SU-DHL-6 (cell line): ENCODE results near the gene SIGLEC7.

ENCODE experiments used
- H2AFZ ChIP-seq: fragments of 200-600 bp; sonication (generic); 2 replicates; pipeline ENCODE4 v1.6.1; 2014; ENCODE audit warnings: low read depth, mild to moderate bottlenecking, moderate library complexity, mixed read lengths, antibody characterized with exemption, low read length; ENCODE audit not compliant: severe bottlenecking
- H3F3A ChIP-seq: fragments of 200-600 bp; shearing (Covaris generic); 2 replicates; pipeline ENCODE4 v1.6.0; 2016; ENCODE audit warnings: antibody characterized with exemption, mild to moderate bottlenecking; ENCODE audit not compliant: insufficient read depth
- H3K27ac ChIP-seq: fragments of 200-600 bp; sonication (generic); 2 replicates; pipeline ENCODE4 v1.5.1; 2016; ENCODE audit warnings: low read depth, mild to moderate bottlenecking, low read length, moderate library complexity, mixed read lengths
- H3K27me3 ChIP-seq: fragments of 200-600 bp; sonication (generic), shearing (Covaris generic); 2 replicates; pipeline ENCODE4 v1.6.0; 2014; ENCODE audit warnings: mild to moderate bottlenecking, low read length
- H3K36me3 ChIP-seq: fragments of 200-600 bp; sonication (generic); 2 replicates; pipeline ENCODE4 v1.6.1; 2014; ENCODE audit warnings: mild to moderate bottlenecking, low read length, mixed read lengths
- H3K4me2 ChIP-seq: fragments of 300-600, 200-600 bp; shearing (Covaris generic), sonication (generic); 2 replicates; pipeline ENCODE4 v1.6.0; 2014; ENCODE audit warnings: low read length, low read depth, mild to moderate bottlenecking; ENCODE audit not compliant: poor library complexity, severe bottlenecking
- H3K4me3 ChIP-seq: fragments of 200-600 bp; sonication (generic); 2 replicates; pipeline ENCODE4 v1.5.1; 2014; ENCODE audit warnings: antibody characterized with exemption, low read length, mild to moderate bottlenecking, mixed read lengths; ENCODE audit not compliant: insufficient read depth, poor library complexity, severe bottlenecking
- H3K79me2 ChIP-seq: fragments of 200-600 bp; sonication (generic); 2 replicates; pipeline ENCODE4 v1.6.1; 2014; ENCODE audit warnings: mild to moderate bottlenecking, low read length, moderate library complexity; ENCODE audit not compliant: insufficient read depth
- H3K9ac ChIP-seq: fragments of 200-600 bp; sonication (generic); 2 replicates; pipeline ENCODE4 v1.7.0; 2014; ENCODE audit warnings: mild to moderate bottlenecking, low read length
- H3K9me2 ChIP-seq: fragments of 200-600 bp; sonication (generic); replicated peaks from 2 replicates; pipeline ENCODE4 v1.6.1; 2014; ENCODE audit warnings: low read length; ENCODE audit not compliant: insufficient read depth
- H3K9me3 ChIP-seq: fragments of 200-600 bp; sonication (generic); 2 replicates; pipeline ENCODE4 v1.6.1; 2014; ENCODE audit warnings: low read length, mixed read lengths; ENCODE audit not compliant: insufficient read depth
- H4K20me1 ChIP-seq: fragments of 200-600 bp; sonication (generic); 2 replicates; pipeline ENCODE4 v1.6.1; 2014; ENCODE audit warnings: low read depth, mild to moderate bottlenecking, antibody characterized with exemption, low read length, moderate library complexity, mixed read lengths
- EZH2phosphoT487 ChIP-seq: fragments of 200-600 bp; sonication (generic), shearing (Covaris generic); conservative IDR thresholded peaks from 2 replicates; pipeline ENCODE4 v1.6.1; 2018; ENCODE audit warnings: mild to moderate bottlenecking, antibody characterized with exemption, low read length, moderate library complexity, mixed read lengths
- TF ChIP-seq, protein P1 (sequence below): fragments of 200-600 bp; sonication (generic); IDR thresholded peaks from one replicate; pipeline ENCODE4 v1.5.1; 2017; ENCODE audit warnings: antibody characterized with exemption, mild to moderate bottlenecking, low read length, moderate library complexity; ENCODE audit not compliant: insufficient read depth, poor library complexity, severe bottlenecking

Gene SIGLEC7

DNA sequence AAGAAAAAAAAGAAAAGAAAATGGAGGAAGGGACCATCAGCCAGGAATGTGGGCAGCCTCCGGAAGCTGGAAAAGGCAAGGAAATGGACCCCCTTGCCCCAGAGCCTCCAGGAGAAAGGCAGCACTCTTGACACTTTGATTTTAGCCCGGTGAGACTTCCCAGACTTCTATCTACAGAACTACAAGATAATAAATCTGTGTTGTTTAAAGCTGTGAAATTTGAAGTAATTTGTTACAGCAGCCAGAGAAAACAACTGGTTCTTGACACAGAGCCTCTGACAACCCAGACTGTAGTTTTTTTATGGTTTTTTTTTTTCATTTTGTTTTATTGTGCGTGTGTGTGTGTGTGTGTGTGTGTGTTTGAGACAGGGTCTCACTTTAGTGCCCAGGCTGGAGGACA is 41.5 kb upstream of the SIGLEC7 start:
- no peak overlapping the region for H3K27ac ChIP-seq
- no peaks in the 10 kb centered on the region for H3K27me3 ChIP-seq
- H3K79me2 ChIP-seq = 0 out of 2 replicates have a peak, but pooled peaks cover 4% of the 10 kb centered on the region
- H3K9ac ChIP-seq = no peak overlapping the region
- H3K9me3 ChIP-seq = no peaks in the 10 kb centered on the region
- TF ChIP-seq, protein P1, sequence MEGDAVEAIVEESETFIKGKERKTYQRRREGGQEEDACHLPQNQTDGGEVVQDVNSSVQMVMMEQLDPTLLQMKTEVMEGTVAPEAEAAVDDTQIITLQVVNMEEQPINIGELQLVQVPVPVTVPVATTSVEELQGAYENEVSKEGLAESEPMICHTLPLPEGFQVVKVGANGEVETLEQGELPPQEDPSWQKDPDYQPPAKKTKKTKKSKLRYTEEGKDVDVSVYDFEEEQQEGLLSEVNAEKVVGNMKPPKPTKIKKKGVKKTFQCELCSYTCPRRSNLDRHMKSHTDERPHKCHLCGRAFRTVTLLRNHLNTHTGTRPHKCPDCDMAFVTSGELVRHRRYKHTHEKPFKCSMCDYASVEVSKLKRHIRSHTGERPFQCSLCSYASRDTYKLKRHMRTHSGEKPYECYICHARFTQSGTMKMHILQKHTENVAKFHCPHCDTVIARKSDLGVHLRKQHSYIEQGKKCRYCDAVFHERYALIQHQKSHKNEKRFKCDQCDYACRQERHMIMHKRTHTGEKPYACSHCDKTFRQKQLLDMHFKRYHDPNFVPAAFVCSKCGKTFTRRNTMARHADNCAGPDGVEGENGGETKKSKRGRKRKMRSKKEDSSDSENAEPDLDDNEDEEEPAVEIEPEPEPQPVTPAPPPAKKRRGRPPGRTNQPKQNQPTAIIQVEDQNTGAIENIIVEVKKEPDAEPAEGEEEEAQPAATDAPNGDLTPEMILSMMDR = no peak
- TF ChIP-seq EZH2phosphoT487 = no peak
- no peak overlapping the region for H3K4me3 ChIP-seq
- H3K9me2 ChIP-seq = no peaks in the 10 kb centered on the region
- H3K4me2 ChIP-seq = no peak overlapping the region
- H4K20me1 ChIP-seq = no peaks in the 10 kb centered on the region
- H2AFZ ChIP-seq = no peak overlapping the region
- no peaks in the 10 kb centered on the region for H3F3A ChIP-seq
- H3K36me3 ChIP-seq = no peaks in the 10 kb centered on the region

- no peaks in the 10 kb centered on the region for H3K9me2 ChIP-seq
- H2AFZ ChIP-seq = no peak overlapping the region
- no peak overlapping the region for H3K9ac ChIP-seq
- no peak overlapping the region for H3K27ac ChIP-seq
- no peaks in the 10 kb centered on the region for H4K20me1 ChIP-seq
- H3K4me2 ChIP-seq = no peak overlapping the region
- no peaks in the 10 kb centered on the region for H3K36me3 ChIP-seq
- no peak overlapping the region for H3K4me3 ChIP-seq
- peaks cover 10% of the 10 kb centered on the region; the same call in 1 of the 2 replicates for H3K79me2 ChIP-seq
- H3F3A ChIP-seq = no peaks in the 10 kb centered on the region
- TF ChIP-seq EZH2phosphoT487 = no peak
- TF ChIP-seq, protein P1 = no peak
- H3K27me3 ChIP-seq = no peaks in the 10 kb centered on the region
- no peaks in the 10 kb centered on the region for H3K9me3 ChIP-seq
Measured at GRCh38 chr19:51101171-51101865, 40.8 kb upstream of the SIGLEC7 start.

DNA sequence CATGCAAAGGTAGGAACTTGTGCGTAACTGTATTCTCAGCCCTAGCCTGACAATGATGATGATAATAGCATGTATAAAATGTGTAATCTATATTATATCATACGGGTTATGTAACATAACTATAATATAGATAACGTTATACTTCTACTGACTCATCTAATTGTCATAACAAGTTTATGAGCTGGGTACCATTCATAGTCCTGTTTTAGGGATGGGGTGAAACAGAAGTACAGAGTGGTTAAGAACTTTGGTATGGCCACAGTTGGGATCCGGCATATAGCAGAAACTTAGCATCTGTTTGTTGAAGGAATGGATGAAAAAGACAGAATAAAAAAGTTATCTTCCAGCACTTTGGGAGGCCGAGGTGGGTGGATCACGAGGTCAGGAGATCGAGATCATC is 39.1 kb upstream of the SIGLEC7 start:
- Histone ChIP-seq H2AFZ (no peak overlapping the region), H3K27ac (no peak overlapping the region), H3F3A (no peaks in the 10 kb centered on the region), H3K9ac (no peak overlapping the region), H3K4me3 (no peak overlapping the region), H3K79me2 (peaks cover 23% of the 10 kb centered on the region), H3K9me3 (no peaks in the 10 kb centered on the region), H3K9me2 (no peaks in the 10 kb centered on the region), H3K36me3 (no peaks in the 10 kb centered on the region), H3K4me2 (no peak overlapping the region), H3K27me3 (no peaks in the 10 kb centered on the region), H4K20me1 (no peaks in the 10 kb centered on the region)
- TF ChIP-seq, protein P1 = no peak
- TF ChIP-seq EZH2phosphoT487 = no peak
